Retinal pigment epithelial cell (primary cell): ENCODE measurements around the gene RASAL2.
A peak's percentile ranks its signal among the peaks of the same experiment; 100 is the strongest.

Experiments
- DNase-seq: peaks from one replicate; pipeline ENCODE4 v3.0.0-alpha.2; 2010; ENCODE audit warnings: low read depth
- H3K4me3 ChIP-seq: 2 replicates; pipeline ENCODE4 v1.5.1; 2011; ENCODE audit warnings: mild to moderate bottlenecking, low read length, control low read depth, moderate library complexity
- CTCF ChIP-seq: conservative IDR thresholded peaks from 2 replicates; pipeline ENCODE4 v1.5.1; 2011; ENCODE audit warnings: low read depth, low read length, control low read depth, inconsistent platforms

Gene RASAL2

GRCh38 chr1:178060789-178061556 is 32.9 kb upstream of the RASAL2 start:
- H3K4me3 ChIP-seq: peak overlapping the region; percentile 7
- TF ChIP-seq CTCF: no peak
- peak; percentile 92 for DNase-seq

GRCh38 chr1:178061620-178062019 is 32.3 kb upstream of the RASAL2 start:
- no peak for DNase-seq
- no peak overlapping the region for H3K4me3 ChIP-seq
- no peak for TF ChIP-seq CTCF

GRCh38 chr1:178064191-178064821 is 29.6 kb upstream of the RASAL2 start:
- TF ChIP-seq CTCF: no peak
- DNase-seq: no peak
- H3K4me3 ChIP-seq: no peak overlapping the region

- no peak for DNase-seq
- H3K4me3 ChIP-seq: no peak overlapping the region
- no peak for TF ChIP-seq CTCF
Observed at GRCh38 chr1:178065250-178065649, 28.7 kb upstream of the RASAL2 start.

GRCh38 chr1:178066296-178066907 is 27.5 kb upstream of the RASAL2 start:
- TF ChIP-seq CTCF: no peak
- no peak overlapping the region for H3K4me3 ChIP-seq
- no peak for DNase-seq

GRCh38 chr1:178066908-178067614 is 26.8 kb upstream of the RASAL2 start:
- DNase-seq: no peak
- no peak overlapping the region for H3K4me3 ChIP-seq
- no peak for TF ChIP-seq CTCF
